Measurements from ENCODE around the gene MMADHC. TPM values are rescaled to one million over a fixed set of nuclear protein-coding genes. Genes with fewer than 3 reads are reported as not detected.

MMADHC gene
- total RNA-seq, 1 donor: 187 TPM

- no peaks in the 10 kb centered on the region for H3K36me3 ChIP-seq (ENCODE audit: insufficient read depth, low read length)
- H3K4me3 ChIP-seq (ENCODE audit: insufficient read depth, low read length): no peak overlapping the region
- no peak for DNase-seq (ENCODE audit: insufficient read length, low spot score, missing footprints)
- no peaks in the 10 kb centered on the region for H3K27me3 ChIP-seq (ENCODE audit: insufficient read depth, low read length)
- H3K4me1 ChIP-seq (ENCODE audit: insufficient read depth, low read length): peaks cover 6% of the 10 kb centered on the region
- H2AFZ ChIP-seq (ENCODE audit: low read length): no peak overlapping the region
- no peaks in the 10 kb centered on the region for H4K20me1 ChIP-seq (ENCODE audit: insufficient read depth, low read length)
- H3K79me2 ChIP-seq (ENCODE audit: insufficient read depth, low read length): no peaks in the 10 kb centered on the region
- TF ChIP-seq CTCF (IDR thresholded peaks at IDR 0.05; ENCODE audit: extremely low read depth, low read depth, low read length): peak; percentile 31
- H3K4me2 ChIP-seq (ENCODE audit: insufficient read depth, low read length): no peak overlapping the region
- H3K27ac ChIP-seq (ENCODE audit: low read depth, low read length): no peak overlapping the region
- H3K9me3 ChIP-seq (ENCODE audit: low read depth, low read length): no peaks in the 10 kb centered on the region
These were observed 23.7 kb upstream of the MMADHC start for GRCh38 chr2:149611100-149611820.

GRCh38 chr2:149606251-149606811 lies 18.8 kb upstream of the MMADHC start:
- TF ChIP-seq CTCF (IDR thresholded peaks at IDR 0.05; ENCODE audit: extremely low read depth, low read depth, low read length): no peak
- Histone ChIP-seq H3K4me3 (ENCODE audit: insufficient read depth, low read length) (no peak overlapping the region), H3K4me2 (ENCODE audit: insufficient read depth, low read length) (no peak overlapping the region), H3K79me2 (ENCODE audit: insufficient read depth, low read length) (no peaks in the 10 kb centered on the region), H3K9me3 (ENCODE audit: low read depth, low read length) (no peaks in the 10 kb centered on the region), H4K20me1 (ENCODE audit: insufficient read depth, low read length) (no peaks in the 10 kb centered on the region), H3K4me1 (ENCODE audit: insufficient read depth, low read length) (peaks cover 5% of the 10 kb centered on the region), H3K27ac (ENCODE audit: low read depth, low read length) (no peak overlapping the region), H3K36me3 (ENCODE audit: insufficient read depth, low read length) (no peaks in the 10 kb centered on the region), H2AFZ (ENCODE audit: low read length) (no peak overlapping the region), H3K27me3 (ENCODE audit: insufficient read depth, low read length) (no peaks in the 10 kb centered on the region)
- no peak for DNase-seq (ENCODE audit: insufficient read length, low spot score, missing footprints)

GRCh38 chr2:149603248-149603647 lies 15.7 kb upstream of the MMADHC start:
- Histone ChIP-seq H2AFZ (ENCODE audit: low read length) (no peak overlapping the region), H3K4me2 (ENCODE audit: insufficient read depth, low read length) (no peak overlapping the region)
- DNase-seq (ENCODE audit: insufficient read length, low spot score, missing footprints): no peak

More at GRCh38 chr2:149603248-149603647, 15.7 kb upstream of the MMADHC start:
- Histone ChIP-seq H3K36me3 (ENCODE audit: insufficient read depth, low read length) (no peaks in the 10 kb centered on the region), H3K79me2 (ENCODE audit: insufficient read depth, low read length) (no peaks in the 10 kb centered on the region), H3K27me3 (ENCODE audit: insufficient read depth, low read length) (no peaks in the 10 kb centered on the region), H4K20me1 (ENCODE audit: insufficient read depth, low read length) (no peaks in the 10 kb centered on the region), H3K4me1 (ENCODE audit: insufficient read depth, low read length) (peaks cover 5% of the 10 kb centered on the region), H3K27ac (ENCODE audit: low read depth, low read length) (no peak overlapping the region), H3K4me3 (ENCODE audit: insufficient read depth, low read length) (no peak overlapping the region), H3K9me3 (ENCODE audit: low read depth, low read length) (no peaks in the 10 kb centered on the region)
- no peak for TF ChIP-seq CTCF (IDR thresholded peaks at IDR 0.05; ENCODE audit: extremely low read depth, low read depth, low read length)
